ENCODE measurements around the gene GLRX5.

DNA sequence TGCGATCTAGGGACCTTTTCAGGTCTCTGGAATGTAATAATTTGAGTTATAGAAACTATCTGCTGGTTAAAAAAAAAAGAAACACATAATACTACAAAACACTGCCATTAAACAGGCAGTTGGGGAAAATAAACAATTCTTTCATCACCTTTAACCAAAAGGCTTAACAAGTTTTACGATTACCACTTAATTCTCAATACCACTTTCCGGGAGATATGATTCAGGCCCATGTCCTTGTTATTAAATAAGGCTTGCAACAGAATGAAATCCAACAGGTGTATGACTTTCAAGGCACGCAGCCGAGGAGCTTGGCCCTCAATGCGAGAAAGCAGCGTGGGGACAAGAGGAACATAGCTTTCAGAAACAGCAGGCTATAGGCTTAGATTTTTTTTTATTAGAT is 5.6 kb upstream of the GLRX5 start:
- TF ChIP-seq, protein P1, sequence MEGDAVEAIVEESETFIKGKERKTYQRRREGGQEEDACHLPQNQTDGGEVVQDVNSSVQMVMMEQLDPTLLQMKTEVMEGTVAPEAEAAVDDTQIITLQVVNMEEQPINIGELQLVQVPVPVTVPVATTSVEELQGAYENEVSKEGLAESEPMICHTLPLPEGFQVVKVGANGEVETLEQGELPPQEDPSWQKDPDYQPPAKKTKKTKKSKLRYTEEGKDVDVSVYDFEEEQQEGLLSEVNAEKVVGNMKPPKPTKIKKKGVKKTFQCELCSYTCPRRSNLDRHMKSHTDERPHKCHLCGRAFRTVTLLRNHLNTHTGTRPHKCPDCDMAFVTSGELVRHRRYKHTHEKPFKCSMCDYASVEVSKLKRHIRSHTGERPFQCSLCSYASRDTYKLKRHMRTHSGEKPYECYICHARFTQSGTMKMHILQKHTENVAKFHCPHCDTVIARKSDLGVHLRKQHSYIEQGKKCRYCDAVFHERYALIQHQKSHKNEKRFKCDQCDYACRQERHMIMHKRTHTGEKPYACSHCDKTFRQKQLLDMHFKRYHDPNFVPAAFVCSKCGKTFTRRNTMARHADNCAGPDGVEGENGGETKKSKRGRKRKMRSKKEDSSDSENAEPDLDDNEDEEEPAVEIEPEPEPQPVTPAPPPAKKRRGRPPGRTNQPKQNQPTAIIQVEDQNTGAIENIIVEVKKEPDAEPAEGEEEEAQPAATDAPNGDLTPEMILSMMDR (IDR thresholded peaks at IDR 0.05): no peak
- TF ChIP-seq EZH2phosphoT487 (IDR thresholded peaks at IDR 0.05) (no peak), EZH2 (IDR thresholded peaks at IDR 0.05) (no peak)

All from neural progenitor cell (in vitro differentiated cells).